HG02943 (cell line): ENCODE measurements around the gene ENGASE.

Source experiments
- ATAC-seq: cut with Tn5 transposase; IDR thresholded peaks from one replicate; pipeline ENCODE4 v1.9.1; 2021; ENCODE audit warnings: mild to moderate bottlenecking, low read depth, moderate library complexity; ENCODE audit not compliant: unreplicated experiment

The ENGASE gene

DNA sequence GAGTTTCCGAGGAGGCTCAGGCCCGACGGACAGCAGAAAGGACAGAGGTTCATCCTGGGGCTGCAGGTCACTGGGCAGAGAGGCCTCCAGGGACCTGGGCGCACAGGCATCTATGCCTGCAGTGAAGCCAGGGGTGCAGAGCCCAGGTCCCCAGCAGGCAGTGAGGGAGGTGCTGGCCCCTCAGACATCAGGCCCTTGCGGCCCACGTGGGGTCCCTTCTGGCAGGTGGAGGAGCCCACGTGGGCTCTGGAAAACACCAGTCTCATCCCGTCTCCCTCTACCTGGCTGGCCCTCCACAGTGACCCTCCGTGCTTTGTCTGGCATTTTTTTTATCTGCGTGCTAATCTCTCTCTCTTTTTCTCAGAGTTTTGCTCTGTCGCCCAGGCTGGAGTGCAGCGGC is 36.5 kb downstream of the ENGASE start:
- ATAC-seq: no peak

DNA sequence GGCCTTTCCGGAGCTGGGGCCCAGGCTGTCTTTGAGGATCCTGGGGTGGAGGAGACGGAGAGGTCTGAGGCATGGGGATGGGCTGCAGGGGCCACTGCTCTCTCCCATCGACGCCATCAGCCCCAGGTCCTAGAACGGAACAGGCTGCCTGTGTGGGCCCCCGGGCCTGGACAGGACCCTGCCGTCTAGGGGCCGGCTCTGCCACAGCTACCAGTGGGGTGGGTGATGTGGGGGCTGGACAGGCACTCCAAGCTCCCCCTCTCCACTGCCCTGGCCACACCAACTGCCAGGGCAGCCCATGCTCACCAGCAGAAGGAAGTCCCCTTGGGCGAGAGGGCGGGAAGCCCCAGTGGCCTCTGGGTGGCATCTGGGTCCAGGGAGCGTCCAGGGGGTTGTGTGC is 37.8 kb downstream of the ENGASE start:
- no peak for ATAC-seq

DNA sequence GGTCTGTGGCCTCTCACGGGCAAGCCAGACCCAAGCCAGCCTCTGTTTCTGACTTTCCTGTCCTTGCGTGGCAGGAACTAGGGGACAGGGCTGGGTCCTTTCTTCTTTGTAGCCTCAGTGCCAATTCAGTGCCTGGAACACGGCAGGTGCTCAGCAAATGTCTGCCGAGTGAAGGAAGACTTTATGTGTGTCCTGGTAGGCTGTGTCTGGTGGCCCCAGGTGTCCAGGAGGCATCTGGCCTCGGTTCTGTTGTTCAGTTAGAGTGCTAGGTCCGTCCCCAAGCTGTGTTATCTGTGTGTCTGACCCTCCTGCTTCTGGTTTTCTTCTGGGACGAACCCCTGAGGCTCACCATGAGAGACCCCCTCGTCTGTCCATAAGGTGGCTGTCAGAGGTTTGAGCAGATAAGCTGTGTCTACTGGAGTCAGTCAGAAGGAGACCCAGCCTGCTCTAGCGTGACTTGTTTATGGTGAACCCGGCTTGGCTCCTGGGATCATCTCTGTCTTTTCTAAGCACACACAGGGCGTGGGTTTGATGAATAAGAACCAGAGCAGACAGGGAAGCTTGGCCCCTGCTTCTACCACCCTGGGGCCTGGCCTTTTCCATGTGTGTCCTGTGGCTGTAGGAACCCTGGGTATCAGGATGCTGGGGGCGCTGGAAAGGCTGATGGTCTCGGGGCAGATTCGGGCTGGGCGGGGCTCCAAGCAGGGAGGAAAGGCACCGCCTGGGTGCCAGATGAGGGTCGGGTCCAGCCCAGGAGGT is 39.3 kb downstream of the ENGASE start:
- ATAC-seq: no peak

DNA sequence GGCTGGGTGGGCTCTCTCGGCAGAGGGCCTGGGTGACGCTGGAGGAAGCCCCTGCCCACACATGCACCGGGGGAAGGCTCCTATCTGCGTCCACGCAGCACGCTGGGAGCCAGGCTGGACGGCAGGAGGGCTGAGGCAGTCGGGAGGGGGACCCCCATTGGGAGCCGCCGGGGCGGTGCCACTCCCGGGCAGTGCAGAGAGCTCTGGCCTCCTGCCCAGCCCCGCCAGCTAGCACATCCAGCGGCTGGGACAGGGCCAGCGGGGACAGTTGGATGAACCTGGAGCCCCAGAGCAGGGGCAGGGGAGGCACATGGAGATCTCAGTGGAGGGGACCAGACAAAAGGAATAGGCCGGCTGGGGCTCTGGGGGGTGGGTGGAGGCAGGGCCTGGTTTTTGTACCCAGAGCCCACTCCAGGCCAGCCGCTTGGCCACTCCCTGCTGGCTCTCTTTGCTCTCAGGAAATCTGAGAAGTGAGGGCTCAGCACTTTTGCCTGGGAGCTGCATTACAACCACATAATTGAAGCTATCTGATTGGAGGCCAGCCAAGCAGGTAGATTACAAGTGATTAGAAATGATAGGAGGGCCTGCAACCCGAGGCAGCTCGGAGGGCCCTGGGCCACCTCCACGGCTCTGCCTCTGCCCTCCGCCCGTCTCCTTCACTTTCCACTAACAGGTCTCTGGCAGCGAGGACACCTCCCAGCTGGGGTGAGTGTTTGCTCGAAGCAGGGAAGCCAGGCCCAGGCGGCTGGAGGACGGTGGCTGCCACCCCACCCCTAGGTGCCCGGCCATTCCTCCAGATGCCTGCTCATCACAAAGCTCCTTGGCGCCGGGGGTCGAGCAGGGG is 40.1 kb downstream of the ENGASE start:
- ATAC-seq: no peak

DNA sequence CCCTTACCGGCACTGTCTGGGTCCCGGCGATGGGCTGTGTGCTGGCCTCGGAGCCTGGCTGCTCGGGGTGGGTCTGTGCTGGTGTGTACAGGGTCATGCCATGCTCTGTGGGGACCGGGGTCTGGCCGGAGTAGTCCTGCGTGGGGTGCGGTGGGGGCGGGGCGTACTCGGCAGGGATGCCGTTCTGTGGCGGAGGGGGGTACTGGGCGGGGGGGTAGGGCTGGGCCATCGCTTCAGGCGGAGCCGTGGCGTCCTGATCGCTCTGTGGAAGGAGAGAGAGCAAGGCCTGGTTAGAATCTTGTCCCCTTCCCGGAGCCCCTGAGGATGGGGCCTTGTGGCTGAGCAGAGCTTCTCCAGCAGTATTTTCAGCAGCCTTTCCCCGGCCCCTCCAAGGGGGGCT is 40.9 kb downstream of the ENGASE start:
- no peak for ATAC-seq

DNA sequence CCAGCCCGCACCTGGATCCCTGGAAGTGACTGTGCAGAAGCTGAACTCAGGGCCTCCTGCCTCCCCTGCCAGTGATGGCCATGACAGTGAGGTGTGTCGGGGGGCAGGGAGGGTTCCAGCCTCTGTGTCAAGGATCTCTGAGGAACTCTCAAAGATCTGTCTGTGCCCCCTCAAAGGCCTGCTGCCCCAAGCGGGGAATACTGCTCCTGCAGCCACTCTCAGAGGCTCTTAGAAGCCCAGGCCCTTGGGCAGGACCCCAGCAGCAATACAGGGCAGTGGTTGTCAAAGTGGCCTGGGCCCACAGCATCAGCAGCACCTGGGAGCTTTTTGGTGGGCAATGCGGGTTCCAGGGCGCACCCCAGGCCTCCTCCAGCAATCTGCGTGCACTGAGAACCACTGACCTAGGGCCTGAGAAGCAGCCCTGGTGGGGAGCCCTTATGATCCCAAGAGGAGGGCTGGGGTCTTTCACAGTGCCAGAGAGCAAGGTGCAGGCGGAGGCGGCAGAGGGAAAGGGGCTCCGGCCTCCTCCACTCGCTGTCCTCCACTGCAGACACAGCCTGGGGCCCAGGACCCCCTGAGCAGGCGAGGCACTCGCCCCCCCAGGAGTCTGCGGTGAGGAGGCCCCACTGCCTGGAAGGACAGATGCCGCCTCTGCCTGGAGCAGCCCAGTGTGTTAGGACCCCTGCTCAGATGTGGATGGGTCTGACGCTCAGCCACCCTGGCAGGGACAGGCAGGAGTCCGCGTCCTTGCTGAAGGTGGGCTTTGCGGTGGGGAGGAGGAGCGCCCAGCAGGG is 42.1 kb downstream of the ENGASE start:
- ATAC-seq: no peak

DNA sequence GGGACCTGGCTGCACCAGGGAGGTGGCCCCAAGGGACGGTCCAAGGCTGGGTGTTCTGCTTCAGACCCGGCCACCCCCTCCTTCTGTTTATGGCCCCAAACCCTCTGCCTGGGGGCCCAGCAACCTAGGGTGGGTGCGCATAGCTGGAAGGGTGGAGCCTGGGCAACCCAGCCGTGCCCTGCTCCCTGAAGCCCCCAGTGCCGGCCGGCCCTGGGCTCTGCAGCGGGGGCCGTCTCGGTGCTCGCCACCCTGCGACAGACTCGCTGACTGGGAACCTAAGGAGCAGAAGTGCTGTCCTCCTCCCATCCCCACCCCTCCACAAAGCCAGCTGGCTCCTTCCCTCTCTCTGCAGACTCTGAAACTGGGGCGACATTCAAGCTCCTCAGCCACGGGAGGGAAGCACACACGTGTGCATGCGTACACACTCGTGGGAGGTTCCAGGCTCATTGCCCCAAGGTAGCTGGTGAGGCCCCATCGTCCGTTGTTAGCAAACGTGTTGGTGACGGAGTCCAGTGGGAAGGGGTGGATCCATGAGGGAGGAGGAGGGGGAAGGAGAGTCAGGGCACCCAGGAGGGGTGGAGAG is 43.4 kb downstream of the ENGASE start:
- no peak for ATAC-seq

DNA sequence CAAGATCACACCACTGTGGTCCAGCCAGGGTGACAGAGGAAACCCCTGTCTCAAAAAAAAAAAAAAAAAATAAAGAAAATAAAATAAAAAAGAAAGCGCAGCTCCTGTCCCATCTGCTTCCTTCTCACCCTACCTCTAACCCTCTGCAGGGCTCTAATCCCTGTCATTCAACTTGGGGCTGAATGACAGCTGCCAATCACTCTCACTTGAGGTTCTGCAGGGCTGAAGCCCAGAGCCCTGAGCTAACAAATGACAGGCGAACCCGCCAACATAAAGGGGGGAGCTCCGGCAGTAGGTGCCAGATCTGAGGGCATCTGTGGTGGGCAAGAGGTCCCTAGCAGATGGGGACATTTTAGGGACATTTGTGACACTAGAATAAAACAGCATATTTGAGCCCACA is 44.3 kb downstream of the ENGASE start:
- no peak for ATAC-seq

DNA sequence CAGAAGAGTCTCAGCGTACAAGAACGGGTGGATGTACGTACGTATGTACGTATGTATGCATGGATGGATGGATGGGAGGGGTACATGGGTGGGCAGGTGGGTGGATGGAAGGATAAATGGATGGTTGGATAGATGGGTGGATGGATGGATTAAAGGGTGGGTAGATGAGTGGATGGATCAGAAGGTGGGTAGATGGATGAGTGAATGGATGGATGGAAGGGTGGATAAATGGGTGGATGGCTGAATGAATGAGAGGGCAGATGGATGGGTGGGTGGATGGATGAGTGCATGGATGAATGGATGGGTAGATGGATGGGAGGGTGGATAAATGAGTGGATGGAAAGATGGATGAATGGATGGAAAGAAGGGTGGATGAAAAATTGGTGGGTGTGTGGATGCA is 45.6 kb downstream of the ENGASE start:
- ATAC-seq: no peak

DNA sequence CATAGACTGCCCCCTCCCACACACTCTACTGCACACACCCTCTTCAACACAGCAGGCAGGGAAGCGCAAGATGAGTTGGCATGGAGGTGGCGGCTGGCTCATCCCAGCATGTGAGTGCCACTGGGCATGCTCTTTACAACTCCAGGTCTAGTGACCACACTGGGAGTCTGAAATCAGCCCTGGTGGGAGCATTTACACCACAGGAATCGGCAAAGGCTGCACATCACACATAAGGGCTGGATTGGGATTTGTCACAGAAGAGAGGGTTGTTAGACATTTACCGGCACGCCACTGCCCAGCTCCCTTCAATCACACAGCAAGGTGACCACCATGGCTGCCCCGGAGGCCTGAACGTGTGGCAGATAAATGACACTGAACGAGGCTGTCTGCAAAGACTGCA is 49.4 kb downstream of the ENGASE start:
- ATAC-seq: no peak

DNA sequence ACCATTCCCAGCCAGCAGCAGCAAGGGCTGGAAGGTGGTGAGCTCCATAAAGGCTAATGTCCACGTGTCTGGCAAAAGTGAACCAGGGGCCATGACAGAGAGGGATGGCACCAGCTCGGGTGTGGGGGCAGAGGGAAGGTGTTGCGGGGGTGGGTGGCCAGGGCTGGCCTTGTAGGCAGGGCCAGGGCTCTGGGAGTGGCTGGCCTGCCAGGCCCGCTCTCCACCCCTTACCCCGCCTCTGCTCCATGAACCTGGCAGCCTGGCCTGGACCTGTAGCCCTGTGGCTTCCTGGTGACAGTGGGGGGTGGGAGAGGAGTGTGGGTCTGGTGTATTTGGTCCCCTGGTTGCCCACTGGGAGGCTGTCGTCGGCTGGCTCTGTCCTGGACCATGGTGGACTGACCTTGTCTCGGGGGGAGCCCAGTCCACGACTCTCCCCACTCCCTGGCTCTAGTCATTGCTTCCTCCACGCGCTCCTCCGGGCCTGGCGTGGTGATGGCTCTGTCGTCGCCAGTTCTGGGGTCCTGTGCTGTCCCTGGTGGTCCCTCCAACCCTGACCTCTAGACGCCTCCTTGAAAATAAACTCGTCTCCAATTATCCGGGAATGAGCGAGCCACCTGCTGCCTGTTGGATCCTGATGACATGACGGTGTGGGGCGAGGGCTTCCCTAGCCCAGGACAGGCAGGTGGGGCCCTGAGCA is 50.0 kb downstream of the ENGASE start:
- no peak for ATAC-seq

DNA sequence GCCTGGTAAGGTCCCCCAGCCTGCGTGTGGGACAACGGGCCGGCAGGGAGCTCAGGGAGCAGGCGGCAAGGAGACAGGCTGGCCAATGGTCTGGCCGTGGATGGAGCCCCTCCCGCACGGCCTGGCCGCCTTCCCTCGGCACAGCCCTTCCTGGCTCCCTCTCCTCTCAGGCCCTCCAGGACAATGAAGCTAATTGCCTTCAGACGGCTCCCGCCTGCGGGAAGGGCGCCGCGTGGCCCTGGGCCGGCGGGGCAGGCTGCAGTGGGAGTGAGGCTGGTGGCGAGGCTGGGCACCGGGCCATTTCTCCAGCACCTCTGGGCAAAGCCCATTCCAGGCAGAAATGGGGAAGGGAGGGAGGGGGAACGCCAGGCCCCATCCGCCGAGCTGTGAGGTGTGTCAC is 50.9 kb downstream of the ENGASE start:
- no peak for ATAC-seq

DNA sequence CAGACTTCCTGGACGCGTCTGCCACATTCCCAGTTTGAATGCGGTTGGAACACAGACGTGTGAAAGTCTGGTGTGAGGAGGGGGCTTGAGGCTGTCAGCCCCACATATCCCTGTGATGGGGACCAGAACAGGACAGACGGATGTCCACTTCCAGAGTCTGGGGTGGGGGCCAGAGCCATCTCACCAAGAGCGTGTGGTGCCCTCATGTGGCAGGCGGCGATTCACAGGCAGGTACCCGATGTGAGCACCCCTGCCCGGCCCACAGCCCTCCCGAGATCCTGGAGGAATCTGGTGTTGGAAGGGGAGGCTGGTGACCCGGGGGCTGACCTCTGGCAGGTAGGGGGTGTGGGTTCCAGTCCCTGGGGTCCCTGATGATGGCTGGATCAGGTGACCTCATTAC is 51.5 kb downstream of the ENGASE start:
- ATAC-seq: no peak

DNA sequence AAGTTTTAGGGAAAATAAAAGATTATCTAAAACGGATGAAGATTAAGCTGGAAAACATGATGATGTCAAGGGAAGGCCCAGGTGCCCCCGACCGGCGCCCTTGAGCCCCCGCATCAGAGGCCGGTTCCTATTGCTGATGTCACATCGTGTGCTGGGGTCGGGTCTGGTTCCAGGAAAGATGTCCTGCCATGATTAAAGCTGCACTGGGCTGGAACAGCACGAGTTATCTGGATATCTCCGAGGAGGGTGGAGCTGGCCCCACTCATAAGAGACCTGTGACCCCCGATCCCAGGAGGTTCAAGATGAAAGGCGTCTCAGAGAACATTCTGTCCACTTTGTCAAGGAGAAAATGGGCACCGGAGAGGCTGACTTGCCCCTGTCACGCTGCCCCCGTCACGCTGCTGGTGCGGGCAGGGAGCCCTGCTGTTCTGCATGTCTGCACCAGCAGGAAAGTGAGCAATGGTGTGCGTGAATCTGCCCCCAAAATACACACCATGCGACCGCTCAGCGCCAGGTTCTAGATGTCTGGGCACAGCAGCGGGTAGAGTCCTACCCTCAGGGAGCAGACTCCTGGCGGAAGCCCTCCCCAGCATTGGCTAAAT is 53.0 kb downstream of the ENGASE start:
- ATAC-seq: no peak

DNA sequence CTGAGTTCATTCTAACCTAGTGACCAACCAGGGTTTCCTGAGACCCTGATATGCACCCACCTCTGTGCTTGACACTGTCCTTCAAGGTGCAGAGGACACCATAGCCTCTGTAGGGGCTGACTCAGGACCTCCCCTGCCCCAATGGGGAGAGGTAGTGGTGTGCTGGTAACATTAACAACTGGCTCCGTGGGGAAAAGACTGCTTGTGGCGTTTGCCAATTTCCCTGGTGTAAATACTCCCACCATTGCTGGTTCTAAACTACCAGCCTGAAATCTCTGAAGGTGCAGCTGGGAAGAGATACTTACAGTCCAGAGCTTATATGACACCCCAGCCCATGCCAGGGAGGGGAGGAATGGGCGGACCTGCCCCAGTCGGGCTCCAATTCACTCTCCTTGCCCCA is 54.9 kb downstream of the ENGASE start:
- no peak for ATAC-seq

DNA sequence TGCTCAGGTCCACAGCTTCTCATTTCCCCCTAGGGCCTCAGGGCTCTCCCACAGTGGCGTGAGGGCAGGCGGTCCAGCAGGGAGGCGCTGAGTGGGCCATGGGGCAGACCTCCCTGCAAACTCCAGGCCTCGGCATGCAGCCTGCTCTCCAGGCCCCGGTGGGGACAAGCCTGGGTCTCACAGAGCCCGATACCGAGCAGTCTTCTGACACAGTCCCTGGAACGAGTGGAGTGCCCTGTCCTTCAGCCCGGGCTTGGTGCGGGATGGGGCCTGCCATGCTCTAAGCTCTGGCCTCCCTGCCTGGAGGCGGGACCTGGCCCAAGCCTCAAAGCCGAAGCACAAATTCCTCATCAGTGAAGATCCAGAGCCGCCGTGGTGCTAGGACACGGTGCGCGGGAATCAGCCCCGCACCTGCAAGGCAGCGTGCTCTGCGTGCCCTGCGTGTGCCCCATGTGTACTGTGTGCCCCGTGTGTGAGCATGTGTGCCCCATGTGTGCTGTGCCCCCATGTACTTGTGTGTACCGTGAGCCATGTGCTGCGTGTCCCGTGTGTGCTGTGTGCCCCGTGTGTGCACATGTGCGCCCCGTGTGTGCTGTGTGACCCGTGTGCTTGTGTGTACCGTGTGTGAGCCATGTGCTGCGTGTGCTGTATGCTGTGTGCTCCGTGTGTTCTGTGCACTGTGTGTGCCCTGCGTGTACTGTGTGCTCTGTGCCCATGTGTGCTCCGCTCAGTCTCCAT is 56.1 kb downstream of the ENGASE start:
- ATAC-seq: no peak

DNA sequence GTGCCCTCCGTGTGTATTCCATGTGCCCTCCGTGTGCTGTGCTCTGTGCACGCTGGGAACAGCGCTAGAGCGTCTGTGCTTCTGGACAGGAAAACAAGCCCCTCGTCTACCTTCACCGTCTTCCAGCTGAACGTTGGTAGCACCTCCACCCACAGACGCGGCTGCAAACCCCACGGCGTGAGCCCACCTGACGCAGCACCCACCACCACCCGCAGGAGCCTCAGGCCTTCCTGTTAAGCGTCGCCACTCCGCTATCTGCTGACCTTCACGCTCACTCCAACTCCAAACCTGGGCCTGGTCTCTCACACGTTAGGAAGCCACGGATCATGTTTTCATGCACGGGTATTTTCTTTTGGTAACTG is 56.6 kb downstream of the ENGASE start:
- ATAC-seq: no peak

DNA sequence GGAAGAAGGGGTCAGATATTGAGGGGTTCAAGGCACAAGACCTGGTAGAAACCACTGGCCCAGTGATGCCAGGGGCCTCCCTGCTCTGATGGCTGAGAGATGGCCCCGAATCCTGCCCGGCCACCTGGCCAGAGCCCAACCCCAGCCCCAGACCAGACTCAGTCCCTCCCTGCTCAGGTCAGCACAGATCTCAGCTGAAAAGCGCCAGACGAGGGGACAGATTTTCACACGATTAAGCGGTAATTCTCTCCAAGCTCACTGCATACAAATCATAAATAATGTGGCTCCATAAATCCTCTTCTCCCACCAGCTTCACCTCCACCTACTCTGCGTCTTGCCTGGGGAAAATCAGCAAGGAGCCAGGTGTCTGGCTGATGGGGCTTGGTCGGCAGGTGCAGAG is 57.1 kb downstream of the ENGASE start:
- no peak for ATAC-seq
